ENCODE data around the gene FAM222A. TPM values are rescaled to one million over a fixed set of nuclear protein-coding genes. Genes with fewer than 3 reads are reported as not detected.

Gene FAM222A
- total RNA-seq, 1 experiment from 2014 or later: 2.8 TPM

DNA sequence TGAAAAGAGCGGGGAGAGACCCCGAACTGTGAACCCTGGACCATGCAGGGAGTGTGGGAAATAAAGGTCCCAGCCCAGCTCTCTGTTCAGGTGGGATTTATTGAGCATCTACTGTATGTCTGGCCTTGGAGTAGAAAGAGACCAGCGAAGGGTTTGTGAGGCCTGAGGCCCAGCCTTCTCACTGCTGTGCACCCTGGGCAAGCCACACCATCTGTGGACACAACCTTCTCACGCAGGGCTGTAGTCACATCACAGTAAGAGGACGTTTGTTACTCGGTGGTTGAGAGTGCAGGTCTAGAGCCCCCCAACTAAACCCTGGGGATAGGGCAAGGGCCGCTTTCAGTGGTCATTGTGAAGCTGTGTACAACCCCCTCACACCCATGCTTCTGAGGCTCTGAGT, 18.2 kb downstream of the FAM222A start:
- TF ChIP-seq CTCF (conservative IDR thresholded peaks at IDR 0.05): no peak
- no peaks in the 10 kb centered on the region for H3K79me2 ChIP-seq (ENCODE audit: insufficient read depth, low read length)
- H3K36me3 Mint-ChIP-seq (ENCODE audit: insufficient read depth in 1 of 3, low read depth in 3 of 3): no peaks in the 10 kb centered on the region
- H2AFZ ChIP-seq (ENCODE audit: low read length): no peak overlapping the region
- H2BK120ac ChIP-seq (ENCODE audit: low read depth, low read length, poor library complexity, severe bottlenecking): no peak overlapping the region
- H3K4ac ChIP-seq (ENCODE audit: low read depth, low read length): no peak overlapping the region
- no peak overlapping the region for H4K91ac ChIP-seq (ENCODE audit: insufficient read length, low read depth, low read length)
- no peak overlapping the region for H3K27ac ChIP-seq (ENCODE audit: insufficient read length, low read depth, low read length)
- no peak overlapping the region for H3K18ac ChIP-seq (ENCODE audit: insufficient read length, low read depth, low read length)
- H3K56ac ChIP-seq (ENCODE audit: insufficient read length, low read depth, low read length): no peak overlapping the region
- H3K27me3 ChIP-seq (ENCODE audit: insufficient read depth, low read length): no peaks in the 10 kb centered on the region
- no peak overlapping the region for H2BK5ac ChIP-seq (ENCODE audit: insufficient read length, low read length)
- H3K9me3 ChIP-seq (ENCODE audit: control insufficient read depth, low read depth, low read length): no peaks in the 10 kb centered on the region
- H3K27me3 Mint-ChIP-seq (ENCODE audit: low read depth): peaks cover 19% of the 10 kb centered on the region
- no peak overlapping the region for H4K8ac ChIP-seq (replicated peaks; ENCODE audit: insufficient read length, low read depth, low read length)
- H3T11ph ChIP-seq (ENCODE audit: low read length): no peak overlapping the region
- H3K27ac Mint-ChIP-seq: no peak overlapping the region
- H3K9ac ChIP-seq (ENCODE audit: extremely low read depth, insufficient read length, low read length): no peak overlapping the region
- H3K4me2 ChIP-seq (ENCODE audit: insufficient read depth, insufficient read length, low read length): no peak overlapping the region
- H2BK20ac ChIP-seq (ENCODE audit: low read depth, low read length, poor library complexity, severe bottlenecking): no peak overlapping the region
- H3K23ac ChIP-seq (ENCODE audit: insufficient read length, low read depth, low read length): no peak overlapping the region
- H2BK15ac ChIP-seq (ENCODE audit: low read depth, low read length): no peak overlapping the region
- H2AK5ac ChIP-seq (ENCODE audit: insufficient read length, low read length): no peak overlapping the region
- no peaks in the 10 kb centered on the region; the same call in 1 of the 2 replicates for H3K4me1 ChIP-seq (ENCODE audit: insufficient read depth, low read length)
- H3K79me1 ChIP-seq (ENCODE audit: insufficient read depth, low read depth, low read length, poor library complexity, severe bottlenecking): no peaks in the 10 kb centered on the region
- H3K9me3 Mint-ChIP-seq: no peaks in the 10 kb centered on the region; a peak in 1 of 5 replicates
- no peak overlapping the region for H3K14ac ChIP-seq (ENCODE audit: insufficient read depth, low read length)
- no peak overlapping the region for H3K4me3 Mint-ChIP-seq
- H3K4me1 Mint-ChIP-seq: peaks cover 20 to 29% of the 10 kb centered on the region in 2 experiments
- H4K5ac ChIP-seq (ENCODE audit: insufficient read length, low read depth, low read length): no peak overlapping the region
- no peaks in the 10 kb centered on the region for H4K20me1 ChIP-seq (ENCODE audit: control insufficient read depth, insufficient read depth, insufficient read length)
- H2BK12ac ChIP-seq (ENCODE audit: insufficient read length, low read depth, low read length): no peak overlapping the region
- WGBS (ENCODE audit: extremely low coverage, insufficient read length, low lambda C conversion rate): no CpG with 5 or more reads among the region's 7 CpGs
- no peaks in the 10 kb centered on the region for H3K23me2 ChIP-seq (ENCODE audit: insufficient read length, low read depth, low read length, poor library complexity, severe bottlenecking)
- no peak for DNase-seq

All from H9 (cell line).